ENCODE data around the gene LRRC75B. TPM values are rescaled to one million over a fixed set of nuclear protein-coding genes. Genes with fewer than 3 reads are reported as not detected.
A peak's percentile ranks its signal among the peaks of the same experiment; 100 is the strongest.

The LRRC75B gene
- total and polyA plus RNA-seq, 2 of the 13 experiments (the other 11 are each of a cell fraction or from before 2014, with no cell fraction given), result 11.8 to 34.8 TPM

GRCh38 chr22:24583221-24584165 is 9.4 kb downstream of the LRRC75B start (continued):
- TF ChIP-seq TBX3 (IDR thresholded peaks at IDR 0.05; ENCODE audit: borderline replicate concordance) (no peak), ZSCAN5A (CRISPR knock-in tag; IDR thresholded peaks at IDR 0.05; ENCODE audit: borderline replicate concordance) (peak; percentile 31; the same call in 1 of the 2 replicates), AKAP8 (CRISPR knock-in tag; IDR thresholded peaks at IDR 0.05) (peak; percentile 65; the same call in 1 of the 2 replicates), HNRNPL (IDR thresholded peaks at IDR 0.05; ENCODE audit: low read depth, low read length) (0 out of 2 replicates have a peak, but pooled peaks have one; percentile 51), ARNT (IDR thresholded peaks at IDR 0.05) (no peak), ZHX1 (CRISPR knock-in tag; IDR thresholded peaks at IDR 0.05; ENCODE audit: low read depth) (0 out of 2 replicates have a peak, but pooled peaks have one; percentile 28), CERS6 (CRISPR knock-in tag; IDR thresholded peaks at IDR 0.05) (no peak), ZNF34 (CRISPR knock-in tag; IDR thresholded peaks at IDR 0.05; ENCODE audit: borderline replicate concordance) (no peak), HNF1B (CRISPR knock-in tag; IDR thresholded peaks at IDR 0.05) (peak; percentile 63), SOX6 (IDR thresholded peaks at IDR 0.05) (no peak), SOX6 (CRISPR knock-in tag; IDR thresholded peaks at IDR 0.05) (peak; percentile 35; the same call in 1 of the 2 replicates), ZNF274 (CRISPR knock-in tag; IDR thresholded peaks at IDR 0.05) (peak; percentile 64; the same call in 1 of the 2 replicates), CENPX (CRISPR knock-in tag; IDR thresholded peaks at IDR 0.05) (no peak), KAT7 (CRISPR knock-in tag; IDR thresholded peaks at IDR 0.05; ENCODE audit: borderline replicate concordance) (no peak), FUBP1 (CRISPR knock-in tag; IDR thresholded peaks at IDR 0.05; ENCODE audit: borderline replicate concordance) (no peak), REPIN1 (CRISPR knock-in tag; IDR thresholded peaks at IDR 0.05; ENCODE audit: borderline replicate concordance, low read depth) (peak; percentile 39; the same call in 1 of the 2 replicates), ZNF747 (CRISPR knock-in tag; IDR thresholded peaks at IDR 0.05; ENCODE audit: borderline replicate concordance) (0 out of 2 replicates have a peak, but pooled peaks have one; percentile 21), PRMT3 (CRISPR knock-in tag; IDR thresholded peaks at IDR 0.05; ENCODE audit: borderline replicate concordance, low read depth) (no peak), ZNF616 (CRISPR knock-in tag; IDR thresholded peaks at IDR 0.05; ENCODE audit: low read depth) (no peak)

All from HepG2 (cell line).